NCI-H2227 (cell line): ENCODE results near the gene SLC22A13.
"Not testable (repeated sequence)": the region's sequence is repeated elsewhere in the genome, so short reads cannot be mapped to it uniquely, and the experiment has no call there.

Experiments used
- DNase-seq: peaks from one replicate; lab custom pipeline; 2025; ENCODE audit not compliant: unreplicated experiment; lab: John Stamatoyannopoulos, UW

The SLC22A13 gene

DNA sequence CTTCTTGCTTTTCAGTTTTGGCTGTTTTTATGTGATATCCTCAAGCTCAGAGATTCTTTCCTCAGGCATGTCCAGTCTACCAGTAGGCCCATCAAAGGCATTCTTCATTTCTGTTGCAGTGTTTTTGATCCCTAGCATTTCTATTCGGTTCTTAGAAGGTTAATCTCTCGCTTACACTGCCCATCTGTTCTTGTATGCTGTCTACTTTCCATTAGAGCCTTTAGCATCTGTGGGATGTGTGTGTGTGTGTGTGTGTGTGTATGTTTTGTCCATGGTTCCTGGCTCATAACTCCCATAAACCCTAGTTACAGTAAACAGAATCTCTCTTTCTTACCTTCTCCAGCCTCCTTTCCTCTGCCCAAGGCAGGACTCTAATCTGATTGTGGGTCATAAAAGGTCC lies 5.1 kb upstream of the SLC22A13 start:
- DNase-seq: no peak

DNA sequence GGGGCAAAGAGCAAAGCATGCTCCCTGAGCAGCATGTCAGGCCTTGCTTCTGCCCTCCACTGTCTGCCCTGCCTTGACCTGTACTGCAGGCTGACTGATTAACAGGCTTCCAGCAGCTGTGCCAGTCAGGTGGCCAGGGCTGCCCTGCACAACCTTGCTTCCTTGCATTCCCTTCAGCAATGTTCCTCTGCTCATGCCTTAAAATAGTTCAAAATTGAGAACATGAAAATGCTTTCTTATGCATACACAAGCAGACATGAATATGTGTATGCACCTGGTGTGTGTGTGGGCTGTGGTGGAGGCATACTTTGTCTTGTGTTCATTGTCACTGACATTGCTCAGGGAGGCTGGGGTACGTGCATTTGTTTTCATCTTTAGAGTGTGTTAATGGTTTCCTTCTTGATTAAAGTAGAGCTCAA lies 1.2 kb upstream of the SLC22A13 start:
- no peak for DNase-seq

DNA sequence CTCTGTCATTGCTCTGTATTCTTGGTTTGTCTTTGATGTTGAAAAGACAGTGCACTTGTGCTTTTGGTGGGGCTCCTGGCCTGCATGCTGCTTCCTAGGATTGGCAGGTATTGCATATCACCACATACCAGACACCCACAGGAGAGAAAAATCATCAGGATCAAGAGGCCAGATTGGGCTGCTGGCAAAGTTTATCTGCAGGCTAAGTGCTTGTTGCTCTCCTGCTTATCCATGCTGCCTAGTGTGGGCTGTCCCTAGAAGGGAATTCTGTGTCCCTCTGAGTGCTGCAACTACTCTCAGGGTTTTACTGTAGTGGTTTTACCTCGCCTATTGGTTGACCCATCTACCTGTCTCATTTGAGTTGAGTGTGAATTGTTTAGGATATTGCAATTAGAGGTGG lies 833 bp upstream of the SLC22A13 start:
- no peak for DNase-seq

GRCh38 chr3:38266810-38267209 lies 1.2 kb downstream of the SLC22A13 start:
- no peak for DNase-seq

DNA sequence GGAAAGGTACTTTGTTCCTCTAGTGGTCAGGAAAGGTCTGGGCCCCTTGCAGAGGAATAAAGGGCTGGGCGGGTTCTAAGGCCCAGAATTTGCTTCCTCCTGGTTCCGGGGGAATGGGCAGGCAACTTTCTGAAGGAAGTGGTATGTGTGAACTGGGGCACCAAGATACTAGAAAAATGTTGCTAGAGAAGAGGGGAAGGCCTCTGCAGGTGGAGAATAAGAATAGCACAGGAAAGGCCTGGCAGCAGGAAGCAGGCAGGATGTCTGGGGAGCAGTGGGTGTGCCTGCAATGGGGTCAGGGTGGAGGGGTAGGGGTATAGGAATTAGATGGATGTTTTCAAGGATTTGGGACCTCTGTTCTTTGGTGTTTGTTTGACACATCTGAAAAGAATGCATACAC lies 2.0 kb downstream of the SLC22A13 start:
- no peak for DNase-seq

- DNase-seq: no peak
Measured at GRCh38 chr3:38268087-38268486, 2.5 kb downstream of the SLC22A13 start.

- DNase-seq: no peak
Measured at GRCh38 chr3:38268522-38268921, 2.9 kb downstream of the SLC22A13 start.

- no peak for DNase-seq
Measured at GRCh38 chr3:38270606-38271005, 5.0 kb downstream of the SLC22A13 start.

GRCh38 chr3:38271553-38271952 lies 5.9 kb downstream of the SLC22A13 start:
- no peak for DNase-seq

DNA sequence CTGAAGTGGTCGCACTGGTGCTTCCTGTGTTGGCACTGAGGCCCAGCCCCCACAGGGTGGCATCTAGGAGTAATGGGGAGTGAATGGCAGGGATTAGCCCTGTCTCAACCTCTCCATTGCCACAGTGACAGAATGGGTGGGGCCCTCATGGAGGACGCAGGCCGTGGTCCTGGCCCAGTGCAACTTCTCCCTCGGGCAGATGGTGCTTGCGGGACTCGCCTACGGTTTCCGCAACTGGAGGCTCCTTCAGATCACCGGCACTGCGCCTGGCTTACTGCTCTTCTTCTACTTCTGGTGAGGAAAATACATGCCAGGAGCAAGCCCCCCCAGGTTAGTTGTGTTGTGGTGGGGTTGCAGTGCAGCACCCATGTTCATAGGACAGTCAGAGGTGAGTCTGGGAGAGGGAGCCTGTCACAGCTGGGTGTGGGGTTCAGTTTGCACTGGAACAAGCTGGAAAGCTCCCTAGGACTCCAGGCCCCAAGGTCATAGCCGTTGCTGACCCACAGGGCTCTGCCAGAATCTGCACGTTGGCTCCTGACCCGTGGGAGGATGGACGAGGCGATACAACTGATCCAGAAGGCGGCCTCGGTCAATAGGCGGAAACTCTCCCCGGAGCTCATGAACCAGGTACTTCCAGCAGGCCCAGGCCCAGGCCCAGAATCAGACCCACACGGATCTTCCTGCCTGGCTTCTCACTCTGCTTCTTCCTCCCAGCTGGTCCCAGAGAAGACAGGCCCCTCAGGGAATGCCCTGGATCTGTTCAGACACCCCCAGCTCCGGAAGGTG lies 9.4 kb downstream of the SLC22A13 start:
- no peak for DNase-seq

GRCh38 chr3:38275658-38276057 lies 10.0 kb downstream of the SLC22A13 start:
- DNase-seq: no peak

GRCh38 chr3:38276081-38276916 lies 10.7 kb downstream of the SLC22A13 start:
- no peak for DNase-seq

DNA sequence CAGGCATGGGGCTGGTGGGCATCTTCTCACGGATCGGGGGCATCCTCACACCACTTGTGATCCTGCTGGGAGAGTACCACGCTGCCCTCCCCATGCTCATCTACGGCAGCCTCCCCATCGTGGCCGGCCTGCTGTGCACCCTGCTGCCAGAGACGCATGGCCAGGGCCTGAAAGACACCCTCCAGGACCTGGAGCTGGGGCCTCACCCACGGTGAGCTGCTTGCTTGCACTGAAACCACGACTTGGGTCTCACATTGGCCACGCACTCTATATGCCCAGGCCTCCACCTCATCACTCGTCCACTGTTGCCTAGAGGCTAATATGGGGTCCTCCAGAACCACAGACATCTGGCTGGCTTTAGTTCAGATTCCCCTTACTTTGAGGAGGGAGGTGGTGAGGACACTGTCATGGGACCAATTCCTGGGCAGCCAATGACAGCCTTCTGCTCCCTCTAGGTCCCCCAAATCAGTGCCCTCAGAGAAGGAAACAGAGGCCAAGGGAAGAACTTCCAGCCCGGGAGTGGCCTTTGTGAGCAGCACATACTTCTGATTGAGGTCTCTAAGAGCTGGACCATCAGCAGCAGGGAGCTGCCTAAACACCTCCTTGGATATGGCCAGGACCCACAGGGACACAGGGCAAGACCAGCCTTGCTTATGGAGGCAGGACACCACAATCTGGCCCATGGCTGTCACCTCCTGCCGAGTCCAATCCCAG lies 11.5 kb downstream of the SLC22A13 start:
- DNase-seq: no peak

GRCh38 chr3:38278841-38279240 lies 13.2 kb downstream of the SLC22A13 start:
- DNase-seq: no peak

DNA sequence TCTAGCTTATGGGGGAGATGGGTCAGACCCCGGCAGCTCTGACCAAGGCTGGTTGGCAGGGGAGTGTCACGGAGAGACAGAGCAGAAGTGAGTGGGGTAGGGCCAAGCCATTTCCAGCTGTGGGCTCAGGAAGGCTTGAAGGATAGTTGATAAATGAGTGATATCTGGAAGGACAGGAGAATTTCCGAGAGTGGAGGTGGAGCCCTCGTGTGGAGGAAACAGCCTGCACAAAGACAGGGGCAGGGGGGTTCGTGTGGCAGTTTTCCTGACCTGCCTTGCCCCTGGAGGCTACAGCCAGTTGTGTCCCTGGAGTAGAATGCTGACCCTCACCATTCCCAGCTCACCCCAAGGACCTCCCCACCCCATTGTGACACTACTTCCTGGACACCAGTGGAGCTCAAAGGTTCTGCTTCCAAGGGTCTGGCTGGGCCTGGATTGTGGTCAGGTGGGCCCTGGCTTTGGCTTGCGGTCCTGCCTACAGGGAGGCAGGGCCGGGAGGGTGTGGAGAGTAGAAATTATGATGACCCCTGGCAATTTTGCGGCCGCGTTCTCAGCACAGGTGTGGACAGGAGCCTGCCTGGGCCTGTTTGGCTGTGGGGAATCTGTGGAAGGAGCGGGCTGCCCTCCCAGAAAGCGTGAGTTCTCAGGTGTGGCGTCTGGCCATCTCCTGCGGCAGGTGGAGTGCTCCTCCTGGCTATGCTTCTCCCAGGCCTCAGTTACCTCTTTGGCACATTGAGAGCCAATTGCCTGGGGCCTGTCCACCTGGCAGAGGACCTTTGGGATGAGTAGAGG lies 16.5 kb downstream of the SLC22A13 start, which contains the start of gene SLC22A14:
SLC22A14 (plus strand) TSS at position 400 of the 792 bp plus-strand sequence. CDS start 23,733 bp downstream, outside the sequence.
- no peak for DNase-seq

GRCh38 chr3:38283810-38284755 lies 18.5 kb downstream of the SLC22A13 start:
- no peak for DNase-seq

DNA sequence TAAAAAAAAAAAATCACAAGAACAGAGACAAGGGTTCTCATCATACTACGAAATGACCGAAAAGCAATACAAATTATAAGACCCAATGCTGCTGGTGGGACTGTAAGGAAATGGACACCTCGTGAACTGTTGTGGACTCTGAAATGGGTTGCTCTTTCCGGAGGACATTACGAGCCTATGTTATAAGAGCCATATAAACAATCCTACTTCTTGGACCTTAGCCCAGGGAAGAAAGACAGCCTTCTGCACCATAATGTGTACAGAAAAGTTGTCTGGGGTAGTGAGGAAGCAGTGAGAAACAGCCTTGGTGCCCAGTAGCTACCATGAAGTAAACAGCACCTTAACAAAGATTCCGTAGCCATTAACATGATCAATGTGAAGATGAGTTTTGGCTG lies 19.1 kb downstream of the SLC22A13 start:
- no peak for DNase-seq

DNA sequence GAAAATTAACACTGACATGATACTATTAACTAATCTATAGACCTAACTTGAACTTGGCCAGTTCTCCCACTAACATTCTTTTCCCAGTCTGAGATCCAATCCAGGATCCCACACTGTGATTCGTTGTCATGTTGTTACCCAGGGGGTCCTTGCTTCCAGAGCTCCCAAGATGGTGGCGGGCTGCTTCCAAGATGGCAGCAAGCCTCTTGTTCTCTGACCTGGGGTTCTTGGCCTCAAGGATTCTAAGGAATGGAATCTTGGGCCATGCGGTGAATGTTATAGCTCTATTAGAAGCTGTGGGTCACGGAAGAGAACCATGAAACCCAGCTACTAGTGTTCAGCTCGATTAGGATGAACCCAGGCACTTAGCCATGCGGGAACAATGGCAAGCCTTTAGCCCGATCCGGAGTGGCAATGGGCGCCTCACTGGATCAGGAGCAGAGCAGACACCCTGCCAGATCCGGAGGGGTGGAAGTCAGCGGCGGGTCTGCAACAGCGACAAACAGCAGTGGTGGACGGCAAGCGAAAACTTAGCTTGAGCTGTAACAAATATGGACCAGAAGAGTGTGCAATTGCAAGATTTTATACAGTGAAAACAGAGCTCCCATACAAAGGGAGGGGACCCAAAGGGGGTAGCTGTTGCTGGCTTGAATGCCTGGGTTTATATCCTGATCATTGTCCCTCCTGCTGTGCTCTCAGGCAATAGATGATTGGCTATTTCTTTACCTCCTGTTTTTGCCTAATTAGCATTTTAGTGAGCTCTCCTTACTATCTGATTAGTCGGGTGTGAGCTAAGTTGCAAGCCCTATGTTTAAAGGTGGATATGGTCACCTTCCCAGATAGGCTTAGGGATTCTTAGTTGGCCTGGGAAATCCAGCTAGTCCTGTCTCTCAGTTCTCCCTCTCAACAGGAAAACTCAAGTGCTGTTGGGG lies 23.9 kb downstream of the SLC22A13 start:
- DNase-seq: not testable (repeated sequence)
